Caki2 (cell line): ENCODE measurements around the gene ZNF396. TPM values are rescaled to one million over a fixed set of nuclear protein-coding genes. Genes with fewer than 3 reads are reported as not detected.

Experiments used
- DNase-seq: peaks from one replicate; pipeline ENCODE4 v3.0.0-alpha.2; 2015; ENCODE audit warnings: low read depth
- in situ Hi-C: cut with HindIII; loops from 2 replicates; pipeline ENCODE4 v1.10.0; 2016; ENCODE audit warnings: low sequenced_read_pairs, low pct_unique_long_range_greater_than_20kb, mixed read lengths
- total RNA-seq: library from RNA; depleted of rRNA; stranded (reverse); fragments of >200 nt; shearing (Covaris generic); gene quantifications from 2 replicates; pipeline ENCODE4 v1.2.3, GENCODE V29; 2014; ENCODE audit warnings: low replicate concordance; rRNA removed

Gene ZNF396
- total RNA-seq: 1.3 and 2.7 TPM in 2 replicates

- in situ Hi-C loops: no loop called here
- peak; percentile 41 for DNase-seq
Measured at GRCh38 chr18:35376742-35377695, at the start of gene ZNF396. TSS of gene ZNF396 (minus strand) at chr18:35377337. CDS start at chr18:35374292, 3,045 bp downstream.

GRCh38 chr18:35426786-35427185, 49.6 kb upstream of the ZNF396 start:
- DNase-seq: no peak
- in situ Hi-C loops: no loop called here

DNA sequence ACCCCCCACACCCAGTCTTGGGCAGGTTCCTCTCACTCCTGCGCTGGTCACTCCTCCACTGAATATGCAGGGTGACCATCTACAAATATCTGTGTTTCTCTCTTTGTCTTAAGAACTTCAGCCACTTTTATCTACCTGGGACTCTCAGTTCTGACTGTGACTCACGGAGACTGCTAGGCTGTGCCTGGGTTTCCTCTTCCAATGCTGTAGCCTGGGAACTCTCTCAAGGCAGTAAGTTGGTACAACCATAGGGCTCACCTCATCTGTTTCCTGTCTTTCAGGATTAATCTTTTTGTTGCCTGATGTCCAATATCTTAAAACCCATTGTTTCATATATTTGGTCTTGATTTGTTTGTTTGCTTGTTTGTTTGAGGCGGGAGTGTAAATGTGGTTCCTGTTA, 47.2 kb upstream of the ZNF396 start:
- in situ Hi-C loops: no loop called here

GRCh38 chr18:35422237-35422636, 45.1 kb upstream of the ZNF396 start:
- no peak for DNase-seq
- in situ Hi-C loops: no loop called here

More for the DNA sequence above, 47.2 kb upstream of the ZNF396 start:
- no peak for DNase-seq

GRCh38 chr18:35418610-35419009, 41.5 kb upstream of the ZNF396 start:
- in situ Hi-C loops: no loop called here
- no peak for DNase-seq

- no peak for DNase-seq
- in situ Hi-C loops: no loop called here
Measured at GRCh38 chr18:35417223-35417622, 40.1 kb upstream of the ZNF396 start.

DNA sequence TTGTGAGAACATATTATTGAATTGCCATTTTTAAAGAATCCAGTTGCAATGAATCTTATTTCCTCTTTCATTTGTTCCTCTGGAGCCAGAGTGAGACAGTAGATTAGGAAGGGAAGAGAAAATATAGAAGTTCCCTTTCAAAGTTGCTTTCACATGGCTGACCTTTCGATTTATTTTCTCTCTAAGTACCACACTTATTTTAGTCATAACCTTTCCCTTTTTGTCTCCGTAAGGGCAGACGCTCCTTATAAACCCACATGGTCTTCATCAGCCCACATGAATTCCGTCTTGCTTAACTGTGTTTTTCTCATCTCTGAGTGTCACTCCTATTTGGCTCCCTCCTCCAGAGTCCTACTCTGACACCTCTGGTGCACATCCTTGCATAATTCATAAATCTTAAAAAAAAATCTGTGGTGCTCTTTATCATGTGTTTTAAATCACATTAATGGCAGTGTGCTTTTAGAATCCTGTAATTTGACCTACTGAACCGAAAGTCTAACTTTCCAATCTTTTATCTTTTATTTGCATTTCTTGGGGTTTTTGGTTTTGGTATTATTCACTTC, 38.5 kb upstream of the ZNF396 start:
- in situ Hi-C loops: no loop called here
- no peak for DNase-seq

GRCh38 chr18:35413163-35413511, 36.0 kb upstream of the ZNF396 start:
- DNase-seq: no peak
- in situ Hi-C loops: no loop called here

- in situ Hi-C loops: no loop called here
Measured at GRCh38 chr18:35411625-35412351, 34.7 kb upstream of the ZNF396 start.

DNA sequence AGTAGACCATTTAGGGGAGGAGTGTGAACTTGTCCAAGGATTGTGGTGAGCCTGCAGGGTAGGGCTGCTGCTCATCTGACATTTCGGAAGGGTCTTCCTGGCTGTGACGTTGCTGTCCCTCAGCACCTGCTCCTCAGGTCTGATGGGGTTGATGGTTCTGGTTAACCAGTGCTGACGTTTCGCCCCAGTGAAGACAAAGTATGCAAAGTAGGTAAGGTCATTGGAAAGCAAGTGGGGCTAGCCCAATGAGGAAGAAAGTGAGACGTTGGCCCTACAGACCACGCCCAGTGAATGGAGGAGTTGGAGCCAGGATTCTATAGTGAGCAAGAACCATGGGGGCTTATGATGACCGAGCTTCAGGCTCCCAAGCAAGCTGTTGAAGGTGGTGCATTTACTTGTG, 33.4 kb upstream of the ZNF396 start:
- in situ Hi-C loops: no loop called here
- no peak for DNase-seq

More at GRCh38 chr18:35411625-35412351, 34.7 kb upstream of the ZNF396 start:
- DNase-seq: no peak

DNA sequence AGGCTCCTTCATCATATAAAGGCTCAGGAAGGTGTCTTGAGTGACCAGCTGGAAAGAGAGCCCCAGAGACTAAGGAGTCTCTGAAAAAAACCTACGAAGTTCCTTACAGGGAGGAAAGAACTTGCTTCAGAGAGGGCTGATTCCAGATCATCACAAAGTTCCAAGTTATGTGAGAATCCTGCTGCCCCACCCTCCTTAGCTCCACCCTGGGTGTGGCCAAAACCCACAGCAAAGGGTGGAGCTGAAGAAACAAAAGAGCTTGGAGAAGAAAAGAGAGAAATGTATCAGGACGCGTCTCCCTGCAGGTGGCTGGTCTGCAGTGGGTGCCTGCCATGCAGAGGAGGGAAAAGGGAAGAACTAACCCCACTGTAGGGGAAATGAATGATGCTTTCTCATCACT, 32.8 kb upstream of the ZNF396 start:
- in situ Hi-C loops: no loop called here
- DNase-seq: peak; percentile 23

- no peak for DNase-seq
- in situ Hi-C loops: no loop called here
Measured at GRCh38 chr18:35408843-35409261, 31.7 kb upstream of the ZNF396 start.

DNA sequence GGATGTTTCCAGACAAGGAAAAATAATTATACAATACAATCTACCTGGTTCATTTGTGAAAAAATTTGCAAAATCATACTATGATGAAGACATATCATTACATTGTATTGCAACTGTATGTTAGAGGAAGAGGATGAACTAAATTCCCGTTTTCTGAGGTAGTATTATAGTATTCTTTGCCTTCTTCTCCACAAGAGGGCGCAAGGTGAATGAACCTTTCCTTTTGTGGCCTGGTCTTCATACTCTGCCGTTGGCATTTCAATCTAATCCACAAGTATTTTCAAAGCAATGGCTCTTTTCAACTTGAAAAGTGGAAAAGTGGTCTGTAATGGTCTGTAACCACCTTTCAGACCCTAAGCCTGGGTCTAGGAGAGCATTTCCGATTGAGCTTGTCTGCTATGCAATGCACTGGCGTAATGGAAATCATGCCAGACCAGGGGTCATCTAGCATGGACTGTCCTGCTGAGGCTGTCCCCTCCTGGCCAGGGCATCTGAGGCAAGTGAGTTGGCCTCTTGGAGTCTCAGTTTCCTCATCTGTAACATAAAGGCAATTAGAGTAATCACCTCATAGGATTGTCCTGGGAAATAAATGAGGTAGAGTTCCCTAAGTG, 30.8 kb upstream of the ZNF396 start:
- DNase-seq: peak; percentile 57
- in situ Hi-C loops: no loop called here

DNA sequence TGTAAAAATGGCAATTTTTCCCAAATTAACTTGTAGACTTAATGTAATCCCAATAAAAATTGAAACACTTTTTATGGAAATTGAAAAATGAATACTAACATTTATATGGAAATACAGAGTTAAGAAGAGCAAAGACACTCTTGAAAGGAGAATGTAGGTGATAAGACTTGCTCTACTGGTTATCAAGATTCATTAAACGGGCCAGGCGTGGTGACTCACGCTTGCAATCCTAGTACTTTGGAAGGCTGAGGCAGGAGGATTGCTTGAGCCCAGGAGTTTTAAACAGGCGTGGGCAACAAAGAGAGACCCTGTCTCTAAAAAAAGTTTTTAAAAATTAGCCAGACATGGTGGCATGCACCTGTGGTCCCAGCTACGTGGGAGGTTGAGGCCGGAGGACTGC, 29.5 kb upstream of the ZNF396 start:
- in situ Hi-C loops: no loop called here
- no peak for DNase-seq

DNA sequence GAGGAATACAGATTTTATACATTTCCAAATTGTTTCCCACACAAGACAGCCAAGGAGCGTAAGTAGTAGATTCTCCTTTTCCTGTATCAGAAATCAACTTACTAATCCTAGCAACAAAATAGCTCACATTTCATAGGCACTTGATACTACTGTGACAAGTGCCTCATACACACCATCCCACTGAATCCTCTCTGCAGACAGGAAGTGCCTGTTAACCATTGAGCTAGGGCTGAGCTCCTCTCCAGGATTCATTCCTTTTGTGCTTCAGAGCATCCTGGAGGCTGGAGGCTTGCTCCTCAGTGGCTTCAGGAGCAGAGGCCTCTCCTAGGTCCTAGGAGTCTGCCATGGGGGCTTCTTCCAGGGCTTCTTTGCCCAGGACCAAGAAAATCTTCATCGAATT, 20.8 kb upstream of the ZNF396 start:
- in situ Hi-C loops: no loop called here
- no peak for DNase-seq

DNA sequence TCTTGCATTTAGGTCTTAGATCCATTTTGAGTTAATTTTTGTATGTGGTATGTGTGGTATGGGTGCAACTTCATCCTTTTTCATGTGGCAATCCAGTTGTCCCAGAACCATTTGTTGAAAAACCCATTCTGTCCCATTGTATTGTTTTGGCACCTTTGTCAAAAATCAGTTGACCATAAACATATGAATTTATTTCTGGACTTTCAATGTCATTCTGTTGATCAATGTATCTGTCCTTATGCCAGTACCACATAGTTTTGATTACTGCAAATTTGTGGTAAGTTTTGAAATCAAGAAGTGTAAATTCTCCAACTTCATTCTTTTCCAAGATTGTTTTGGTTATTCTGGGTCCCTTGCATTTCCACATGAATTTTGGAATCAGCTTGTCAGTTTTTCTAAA, 16.6 kb upstream of the ZNF396 start:
- in situ Hi-C loops: no loop called here
- no peak for DNase-seq

GRCh38 chr18:35392375-35392774, 15.2 kb upstream of the ZNF396 start:
- no peak for DNase-seq
- in situ Hi-C loops: no loop called here

- DNase-seq: no peak
- in situ Hi-C loops: no loop called here
Measured at GRCh38 chr18:35390951-35391700, 14.0 kb upstream of the ZNF396 start.
